HG03135 (cell line): ENCODE measurements around the gene MRPS34.

Experiments used
- ATAC-seq: cut with Tn5 transposase; IDR thresholded peaks from one replicate; pipeline ENCODE4 v1.9.1; 2021; ENCODE audit warnings: mild to moderate bottlenecking, moderate library complexity; ENCODE audit not compliant: unreplicated experiment

MRPS34 gene

GRCh38 chr16:1731603-1732002 lies 41.3 kb downstream of the MRPS34 start:
- ATAC-seq: no peak

DNA sequence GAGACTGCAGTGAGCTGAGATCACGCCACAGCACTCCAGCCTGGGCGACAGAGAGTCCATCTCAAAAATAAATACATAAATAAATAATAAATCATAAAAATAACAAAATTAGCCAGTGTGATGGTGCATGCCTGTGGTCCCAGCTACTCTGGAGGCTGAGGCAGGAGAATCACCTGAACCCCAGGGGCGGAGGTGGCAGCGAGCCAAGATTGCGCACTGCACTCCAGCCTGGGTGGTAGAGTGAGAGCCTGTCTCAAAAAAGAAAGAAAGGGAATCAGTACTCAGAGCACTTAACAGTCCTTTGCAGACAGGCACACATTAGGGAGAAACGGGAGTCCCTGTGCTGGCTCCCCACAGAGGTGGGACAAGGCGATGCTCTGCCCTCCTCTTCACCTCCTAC lies 41.9 kb downstream of the MRPS34 start:
- no peak for ATAC-seq

DNA sequence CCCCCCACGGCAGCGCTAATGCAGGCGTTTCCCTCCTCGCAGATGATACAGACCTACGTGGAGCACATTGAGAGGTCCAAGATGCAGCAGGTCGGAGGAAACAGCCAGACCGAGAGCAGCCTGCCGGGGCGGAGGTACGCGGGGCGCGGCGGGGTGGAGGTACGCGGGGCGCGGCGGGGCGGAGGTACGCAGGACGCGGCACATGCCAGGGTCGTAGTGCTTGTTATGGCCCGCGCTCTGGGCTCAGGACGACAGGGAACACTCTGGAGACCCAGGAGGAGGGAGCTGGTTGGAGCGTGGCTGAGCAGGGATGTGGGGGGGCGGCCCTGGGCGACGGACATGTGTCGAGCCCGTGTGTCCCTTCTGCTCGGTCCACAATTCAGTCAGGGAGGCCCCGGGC lies 43.5 kb downstream of the MRPS34 start:
- no peak for ATAC-seq

GRCh38 chr16:1729026-1729425 lies 43.9 kb downstream of the MRPS34 start:
- no peak for ATAC-seq

- ATAC-seq: no peak
Measured at GRCh38 chr16:1727651-1728624, 45.0 kb downstream of the MRPS34 start.

GRCh38 chr16:1726661-1727502 lies 46.1 kb downstream of the MRPS34 start:
- ATAC-seq: no peak

GRCh38 chr16:1724491-1724890 lies 48.4 kb downstream of the MRPS34 start:
- no peak for ATAC-seq

GRCh38 chr16:1723450-1724147 lies 49.3 kb downstream of the MRPS34 start:
- ATAC-seq: no peak
